Tibial nerve (tissue), 4 donors: Measurements from ENCODE around the gene ITGB7.

Source experiments
- EP300 ChIP-seq, 2 donors: sonication (generic); formaldehyde crosslinking; IDR thresholded peaks; one replicate each; pipeline ENCODE4 v1.6.1; 2017; ENCODE audit warnings: antibody characterized with exemption in 2 of 2, mild to moderate bottlenecking in 1 of 2
- TF ChIP-seq, protein P1 (sequence below), 5 experiments: fragments of 200-600 bp in 3 of 5; fragments of 450-650 bp in 2 of 5; sonication (generic) in 3 of 5; IDR thresholded peaks; one replicate each; pipeline ENCODE4 v1.5.1; 2016 to 2019; ENCODE audit warnings: antibody characterized with exemption in 5 of 5, mild to moderate bottlenecking in 3 of 5, moderate library complexity in 2 of 5

DNA sequence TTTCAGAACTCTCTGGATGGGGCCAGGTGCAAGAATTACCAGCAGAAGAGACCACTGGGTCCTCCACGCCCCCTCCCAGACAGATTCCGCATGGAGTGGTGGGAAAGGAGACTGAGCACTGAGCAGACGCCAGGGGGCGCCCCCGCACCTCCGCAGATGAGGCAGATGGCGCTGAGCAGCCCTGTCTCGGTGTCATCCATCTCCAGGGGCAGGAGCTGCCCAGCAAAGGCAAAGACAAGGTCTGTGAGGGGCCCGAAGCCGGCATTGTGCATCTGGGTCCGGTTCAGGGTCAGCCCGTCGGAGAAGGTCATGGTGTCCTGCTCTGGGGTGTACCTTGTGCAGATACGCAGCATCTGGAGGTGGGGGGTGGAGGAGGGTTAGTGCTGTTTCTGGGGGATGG lies 6.3 kb upstream of the ITGB7 start:
- peak in 1 of 2 donors; percentile 54 for TF ChIP-seq EP300 (IDR thresholded peaks at IDR 0.05)
- TF ChIP-seq, protein P1, sequence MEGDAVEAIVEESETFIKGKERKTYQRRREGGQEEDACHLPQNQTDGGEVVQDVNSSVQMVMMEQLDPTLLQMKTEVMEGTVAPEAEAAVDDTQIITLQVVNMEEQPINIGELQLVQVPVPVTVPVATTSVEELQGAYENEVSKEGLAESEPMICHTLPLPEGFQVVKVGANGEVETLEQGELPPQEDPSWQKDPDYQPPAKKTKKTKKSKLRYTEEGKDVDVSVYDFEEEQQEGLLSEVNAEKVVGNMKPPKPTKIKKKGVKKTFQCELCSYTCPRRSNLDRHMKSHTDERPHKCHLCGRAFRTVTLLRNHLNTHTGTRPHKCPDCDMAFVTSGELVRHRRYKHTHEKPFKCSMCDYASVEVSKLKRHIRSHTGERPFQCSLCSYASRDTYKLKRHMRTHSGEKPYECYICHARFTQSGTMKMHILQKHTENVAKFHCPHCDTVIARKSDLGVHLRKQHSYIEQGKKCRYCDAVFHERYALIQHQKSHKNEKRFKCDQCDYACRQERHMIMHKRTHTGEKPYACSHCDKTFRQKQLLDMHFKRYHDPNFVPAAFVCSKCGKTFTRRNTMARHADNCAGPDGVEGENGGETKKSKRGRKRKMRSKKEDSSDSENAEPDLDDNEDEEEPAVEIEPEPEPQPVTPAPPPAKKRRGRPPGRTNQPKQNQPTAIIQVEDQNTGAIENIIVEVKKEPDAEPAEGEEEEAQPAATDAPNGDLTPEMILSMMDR (IDR thresholded peaks at IDR 0.05), result peak; percentile 92 to 98 (median 95)
